ENCODE data around the gene TMEM204.

Gene TMEM204

DNA sequence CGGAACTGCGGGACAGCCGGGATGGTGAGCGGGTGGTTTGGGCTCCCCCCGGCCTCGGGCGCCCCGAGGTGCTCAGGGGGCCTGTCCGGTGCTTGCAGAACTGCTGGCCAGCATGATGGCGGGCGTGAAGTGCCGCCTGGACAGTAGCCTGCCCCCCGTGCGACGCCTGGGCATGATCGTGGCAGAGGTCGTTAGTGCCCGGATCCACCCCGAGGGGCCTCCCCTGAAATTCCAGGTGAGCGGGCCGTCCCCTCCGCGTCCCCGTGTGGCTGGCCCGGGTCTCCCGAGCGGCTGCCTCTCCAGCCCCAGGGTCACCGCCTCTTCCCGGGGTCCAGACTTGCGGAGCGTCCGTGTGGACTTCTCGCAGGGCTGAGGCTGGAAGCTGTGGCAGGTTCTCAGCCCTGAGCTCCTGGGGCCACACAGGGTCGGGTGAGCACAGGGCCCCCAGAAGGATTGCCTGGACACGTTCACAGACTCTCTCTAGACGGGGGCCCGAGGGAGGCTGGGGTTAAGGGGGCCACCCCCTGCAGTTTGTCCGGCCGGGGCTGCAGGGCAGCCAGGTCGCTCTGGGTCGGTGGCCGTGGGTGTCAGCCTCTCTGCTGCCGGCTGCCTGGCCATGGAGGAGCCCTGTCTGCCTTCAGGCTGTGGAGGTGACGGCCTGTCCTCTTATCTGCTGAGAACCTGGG is 32.9 kb upstream of the TMEM204 start:
- no peak for DNase-seq

DNA sequence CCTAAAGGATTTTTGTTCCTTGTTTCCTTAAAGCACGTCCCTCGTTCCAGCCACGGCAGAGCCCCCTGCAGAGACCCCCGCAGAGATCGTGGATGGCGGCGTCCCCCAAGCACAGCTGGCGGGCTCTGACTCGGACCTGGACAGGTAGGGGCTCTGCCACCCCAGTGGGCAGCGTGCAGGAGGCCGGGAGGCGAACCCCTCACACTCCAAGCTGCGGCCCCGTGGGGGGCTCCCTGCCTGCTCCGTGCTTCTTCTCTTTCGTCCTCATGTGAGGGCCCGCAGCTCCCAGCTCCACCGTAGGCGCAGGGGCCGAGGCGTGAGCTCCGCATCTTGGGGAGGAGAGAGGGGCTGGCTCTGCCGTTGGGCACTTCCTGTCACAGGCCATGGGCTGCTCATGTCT is 31.8 kb upstream of the TMEM204 start:
- no peak for DNase-seq

DNA sequence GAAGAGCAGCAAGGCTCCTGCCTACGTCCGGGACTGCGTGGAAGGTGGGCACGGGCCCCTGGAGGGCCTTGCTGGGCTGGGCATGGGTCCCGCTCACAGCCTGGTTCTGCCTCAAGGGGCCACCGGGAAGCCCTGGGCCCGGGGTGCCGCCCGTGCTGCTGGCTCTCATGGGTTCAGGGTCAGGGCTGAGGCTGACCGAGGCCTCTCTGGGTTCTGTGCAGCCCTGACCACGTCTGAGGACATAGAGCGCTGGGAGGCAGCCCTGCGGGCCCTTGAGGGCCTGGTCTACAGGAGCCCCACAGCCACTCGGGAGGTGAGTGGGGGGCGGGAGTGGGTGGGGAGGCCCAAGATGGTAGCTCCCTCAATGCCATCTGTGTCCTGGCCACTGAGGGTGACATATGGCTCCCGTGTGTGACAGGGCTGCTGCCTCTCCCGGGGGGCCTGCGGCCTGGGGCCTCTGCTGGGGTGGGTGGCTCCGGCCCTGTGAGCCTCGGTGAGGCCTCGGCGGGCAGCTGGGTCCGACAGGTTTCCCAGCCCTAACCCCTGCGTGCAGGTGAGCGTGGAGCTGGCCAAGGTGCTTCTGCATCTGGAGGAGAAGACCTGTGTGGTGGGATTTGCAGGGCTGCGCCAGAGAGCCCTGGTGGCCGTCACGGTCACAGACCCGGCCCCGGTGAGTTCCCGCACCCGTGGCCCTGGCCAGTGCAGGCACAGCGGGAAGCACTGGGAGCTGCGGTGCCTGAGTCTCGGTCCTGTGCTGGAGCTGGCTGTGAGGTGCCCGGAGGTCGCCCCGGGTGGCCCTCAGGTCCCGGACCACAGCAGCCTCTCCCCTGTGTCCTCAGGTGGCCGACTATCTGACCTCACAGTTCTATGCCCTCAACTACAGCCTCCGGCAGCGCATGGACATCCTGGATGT is 31.1 kb upstream of the TMEM204 start:
- no peak for DNase-seq

DNA sequence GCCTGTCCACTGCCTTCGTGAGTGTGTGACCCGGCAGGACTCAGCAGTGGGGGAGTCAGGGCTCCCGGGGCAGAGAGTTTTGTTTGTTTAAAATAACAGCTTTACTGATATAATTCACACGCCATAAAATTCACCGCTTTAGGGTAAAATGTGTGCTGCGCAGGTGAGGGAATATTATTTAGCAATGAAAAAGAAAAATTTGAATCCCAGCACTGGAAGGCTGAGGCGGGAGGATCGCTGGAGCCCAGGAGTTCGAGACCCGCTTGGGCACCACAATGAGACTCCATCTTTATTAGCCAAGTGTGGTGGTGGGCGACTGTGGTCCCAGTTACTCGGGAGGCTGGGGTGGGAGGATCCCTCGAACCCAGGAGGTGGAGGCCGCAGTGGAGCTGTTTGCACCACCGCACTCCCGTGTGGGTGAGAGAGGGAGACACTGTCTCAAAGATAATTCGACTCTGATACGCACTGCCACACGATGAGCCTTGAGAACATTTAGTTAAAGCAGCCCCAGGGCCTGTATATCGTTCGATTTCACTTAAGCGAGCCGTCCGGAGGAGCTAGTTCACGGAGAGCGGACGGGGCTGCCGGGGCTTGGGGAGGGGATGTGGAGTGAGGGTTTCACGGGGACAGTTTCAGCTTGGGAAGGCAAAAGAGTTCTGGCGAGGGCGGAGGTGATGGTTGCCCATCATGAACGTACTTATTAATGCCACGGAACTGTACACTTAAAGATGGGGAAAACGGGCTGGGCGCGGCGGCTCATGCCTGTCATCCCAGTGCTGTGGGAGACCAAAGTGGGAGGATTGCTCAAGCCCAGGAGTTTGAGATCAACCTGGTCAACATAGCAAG is 30.1 kb upstream of the TMEM204 start:
- DNase-seq = no peak

DNA sequence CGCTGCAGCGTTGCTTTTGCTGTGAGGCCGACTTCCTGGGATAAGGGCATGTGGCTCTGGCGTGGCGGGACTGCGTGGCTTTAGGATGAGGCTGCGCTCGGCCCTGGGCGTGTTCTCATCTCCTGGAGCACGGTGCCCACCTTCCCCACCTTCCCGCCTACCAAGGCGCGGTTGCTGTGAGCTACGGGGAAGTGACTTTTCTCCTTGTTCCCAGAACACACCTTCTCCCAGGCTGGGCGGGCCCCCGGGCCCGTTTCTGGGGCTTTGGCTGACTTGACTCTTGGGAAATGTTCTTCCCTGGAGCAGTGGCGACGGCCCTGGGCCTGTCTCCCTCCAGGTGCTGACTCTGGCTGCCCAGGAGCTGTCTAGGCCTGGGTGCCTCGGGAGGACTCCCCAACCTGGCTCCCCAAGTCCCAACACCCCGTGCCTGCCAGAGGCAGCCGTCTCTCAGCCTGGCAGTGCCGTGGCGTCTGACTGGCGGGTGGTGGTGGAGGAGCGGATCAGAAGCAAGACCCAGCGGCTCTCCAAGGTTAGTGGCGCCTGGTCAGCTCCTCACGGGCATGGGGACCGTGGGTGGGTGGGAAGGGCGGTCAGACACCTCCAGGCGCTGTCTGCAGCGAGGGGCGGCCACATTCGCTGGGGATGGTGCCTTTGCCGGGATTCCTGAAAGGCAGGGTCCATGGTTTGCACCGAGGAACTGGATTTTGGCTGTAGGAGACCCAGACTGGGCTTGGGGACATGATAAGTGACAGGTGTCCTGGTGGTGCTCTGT is 28.2 kb upstream of the TMEM204 start:
- no peak for DNase-seq

DNA sequence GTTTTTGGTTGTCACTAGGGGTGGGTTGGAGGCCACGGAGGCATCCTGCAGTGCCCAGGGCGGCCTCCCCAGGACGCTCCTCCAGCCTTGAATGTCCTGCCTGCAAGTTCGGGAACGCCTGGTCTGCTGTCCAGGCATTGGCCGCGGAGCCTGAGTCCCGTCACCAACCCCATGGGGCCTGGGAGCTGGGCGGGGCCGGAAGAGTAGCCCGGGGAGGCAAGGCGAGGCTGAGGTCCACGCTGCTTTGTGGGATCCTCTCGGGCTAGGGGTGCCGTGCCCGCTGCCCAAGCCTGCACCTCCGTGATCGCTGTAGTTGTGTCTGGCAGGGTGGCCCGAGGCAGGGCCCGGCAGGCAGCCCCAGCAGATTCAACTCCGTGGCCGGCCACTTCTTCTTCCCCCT is 27.6 kb upstream of the TMEM204 start:
- no peak for DNase-seq

DNA sequence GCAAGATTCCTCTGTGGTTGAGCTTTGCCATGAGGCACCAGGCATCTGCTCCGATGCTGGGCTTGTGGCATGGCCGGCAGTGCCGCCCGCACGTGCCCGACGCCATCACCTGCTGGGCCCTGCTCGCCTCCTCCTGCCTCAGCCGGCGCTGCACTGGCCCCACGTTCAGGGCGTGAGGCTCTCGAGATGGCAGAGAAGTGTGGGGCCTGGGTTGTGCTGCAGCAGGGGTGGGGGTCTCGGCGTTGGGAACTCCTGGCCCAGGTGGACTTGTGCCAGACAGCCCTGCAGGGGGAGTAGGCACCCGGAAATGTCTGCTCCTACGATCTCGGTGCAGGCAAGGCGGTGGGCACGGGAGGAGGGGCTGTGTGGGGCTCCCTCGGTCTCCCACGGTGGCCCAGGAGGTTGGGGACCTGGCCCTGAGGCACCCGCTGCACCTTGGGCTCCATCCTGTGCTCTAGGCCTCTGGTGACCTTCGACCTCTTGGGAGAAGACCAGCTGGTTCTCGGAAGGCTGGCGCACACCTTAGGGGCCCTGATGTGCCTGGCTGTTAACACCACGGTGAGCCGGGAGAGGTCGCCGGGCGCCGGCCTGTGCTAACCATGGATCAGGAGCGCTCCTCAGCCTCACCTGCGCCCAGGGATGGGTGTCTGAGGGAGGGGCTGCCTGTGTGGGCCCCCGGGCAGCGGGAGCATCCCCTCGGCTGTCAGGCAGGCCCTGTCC is 26.8 kb upstream of the TMEM204 start:
- DNase-seq = no peak

DNA sequence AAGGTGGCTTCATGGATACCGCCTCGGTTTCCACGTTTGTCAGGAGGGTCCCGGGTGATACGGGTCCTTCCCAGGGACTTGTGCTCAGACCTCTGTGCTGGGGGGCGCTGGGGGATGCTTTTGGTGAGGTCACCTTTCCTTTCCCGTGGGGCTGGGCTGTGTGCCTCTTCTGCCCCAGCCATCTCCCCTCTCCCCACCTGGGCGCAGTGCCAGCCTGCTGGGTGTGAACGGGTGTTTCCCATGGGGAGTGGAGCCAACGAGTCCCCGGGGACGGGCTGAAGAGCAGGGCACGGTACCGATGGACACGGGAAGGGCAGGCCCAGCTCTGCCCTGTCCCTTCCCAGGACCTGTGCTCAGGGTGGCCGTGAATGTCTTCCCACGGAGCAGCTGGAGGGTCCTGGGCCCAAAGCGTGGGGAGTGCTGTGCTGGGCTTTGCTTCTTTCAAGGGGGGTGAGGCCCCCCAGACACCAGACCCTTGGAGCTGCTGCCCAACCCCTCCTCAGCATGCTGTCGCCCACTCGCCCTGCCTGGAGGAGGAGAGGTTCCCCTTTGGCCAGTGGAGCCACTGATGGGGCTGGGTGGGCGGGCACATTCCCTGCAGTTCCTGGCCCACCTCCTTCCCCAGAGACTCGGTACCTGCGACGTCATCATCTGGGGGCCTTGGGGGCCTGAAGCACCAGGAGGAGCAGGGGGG is 24.8 kb upstream of the TMEM204 start:
- no peak for DNase-seq

DNA sequence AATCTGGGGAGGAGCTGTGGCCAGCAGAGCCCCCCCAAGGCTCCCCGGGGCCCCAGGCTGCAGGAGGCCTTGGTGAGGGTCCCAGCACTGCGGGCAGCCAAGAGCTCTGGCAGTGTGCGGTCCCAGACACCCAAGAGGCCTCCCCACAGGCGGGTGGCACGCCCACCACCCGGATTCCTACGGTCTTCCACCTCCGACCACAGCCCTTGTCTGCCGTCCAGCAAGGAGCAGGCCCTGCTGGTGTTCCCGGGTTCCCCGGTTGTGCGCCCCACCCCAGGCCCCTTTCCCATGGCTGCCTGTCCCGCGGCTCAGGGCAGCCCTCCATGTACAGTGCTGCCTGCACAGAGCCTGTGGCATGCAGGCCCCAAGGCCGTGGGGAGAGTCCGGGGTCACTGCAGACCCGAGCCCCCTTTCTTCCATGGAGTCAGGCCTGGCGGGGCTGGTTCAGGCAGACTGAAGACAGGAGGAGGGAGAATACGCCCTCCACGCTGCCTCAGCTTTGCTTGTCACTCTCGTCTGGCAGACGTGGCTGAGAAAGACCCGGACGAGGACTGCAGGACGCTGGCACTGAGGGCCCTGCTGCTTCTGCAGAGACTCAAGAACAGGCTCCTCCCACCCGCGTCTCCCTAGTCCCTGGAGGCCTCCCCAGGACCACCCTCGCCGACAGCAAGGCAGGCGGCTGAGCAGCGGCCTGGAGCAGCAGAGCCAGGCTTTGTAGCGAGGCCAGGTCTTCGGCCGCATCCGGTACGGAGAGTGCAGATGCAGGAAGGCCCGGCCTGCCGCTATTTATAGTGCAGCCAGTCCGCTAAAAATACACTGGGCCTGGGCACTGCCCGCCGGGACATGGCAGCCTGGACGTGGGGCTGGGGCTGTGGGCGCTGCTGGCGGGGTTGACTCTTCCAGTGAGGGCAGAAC is 23.9 kb upstream of the TMEM204 start:
- no peak for DNase-seq

DNA sequence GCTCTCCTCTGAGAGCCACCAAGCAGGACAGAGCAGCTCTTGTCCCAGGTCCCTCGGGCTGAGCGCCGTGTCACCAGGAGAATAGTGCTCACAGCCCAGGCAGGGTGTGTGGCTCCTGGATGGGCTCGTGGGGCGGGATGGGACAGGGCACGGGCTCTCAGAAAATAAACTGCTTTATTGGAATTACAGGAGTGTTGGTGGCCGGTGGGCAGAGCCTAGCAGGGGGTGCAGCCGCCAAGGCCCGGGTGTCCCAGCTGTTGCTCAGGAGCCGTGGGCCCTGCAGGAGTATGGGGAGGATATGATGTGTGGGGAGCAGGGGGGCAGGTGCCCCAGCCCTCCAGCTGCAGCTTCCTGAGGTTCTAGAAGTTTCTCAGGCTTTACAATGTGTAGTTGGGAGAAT is 23.2 kb upstream of the TMEM204 start:
- DNase-seq = no peak

DNA sequence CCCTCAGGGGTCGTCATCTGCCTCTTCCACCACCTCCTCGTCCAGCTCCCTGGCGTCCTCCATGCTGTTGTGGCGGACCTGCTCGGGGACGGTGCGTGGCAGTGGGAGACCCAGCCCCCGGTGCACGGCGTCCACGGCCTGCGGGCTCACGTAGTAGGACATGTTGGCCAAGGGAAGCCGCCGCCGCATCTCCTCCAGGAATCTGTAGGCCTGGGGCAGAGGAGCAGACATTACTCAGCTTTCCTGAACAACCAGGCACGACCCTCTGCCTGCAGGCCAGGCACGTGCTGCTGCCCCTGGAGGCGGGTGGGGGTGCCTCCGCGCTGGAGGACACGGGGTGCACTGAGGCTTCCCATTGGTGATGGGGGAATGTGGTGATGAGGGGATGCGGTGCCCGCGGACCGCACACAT is 22.5 kb upstream of the TMEM204 start:
- DNase-seq = no peak

DNA sequence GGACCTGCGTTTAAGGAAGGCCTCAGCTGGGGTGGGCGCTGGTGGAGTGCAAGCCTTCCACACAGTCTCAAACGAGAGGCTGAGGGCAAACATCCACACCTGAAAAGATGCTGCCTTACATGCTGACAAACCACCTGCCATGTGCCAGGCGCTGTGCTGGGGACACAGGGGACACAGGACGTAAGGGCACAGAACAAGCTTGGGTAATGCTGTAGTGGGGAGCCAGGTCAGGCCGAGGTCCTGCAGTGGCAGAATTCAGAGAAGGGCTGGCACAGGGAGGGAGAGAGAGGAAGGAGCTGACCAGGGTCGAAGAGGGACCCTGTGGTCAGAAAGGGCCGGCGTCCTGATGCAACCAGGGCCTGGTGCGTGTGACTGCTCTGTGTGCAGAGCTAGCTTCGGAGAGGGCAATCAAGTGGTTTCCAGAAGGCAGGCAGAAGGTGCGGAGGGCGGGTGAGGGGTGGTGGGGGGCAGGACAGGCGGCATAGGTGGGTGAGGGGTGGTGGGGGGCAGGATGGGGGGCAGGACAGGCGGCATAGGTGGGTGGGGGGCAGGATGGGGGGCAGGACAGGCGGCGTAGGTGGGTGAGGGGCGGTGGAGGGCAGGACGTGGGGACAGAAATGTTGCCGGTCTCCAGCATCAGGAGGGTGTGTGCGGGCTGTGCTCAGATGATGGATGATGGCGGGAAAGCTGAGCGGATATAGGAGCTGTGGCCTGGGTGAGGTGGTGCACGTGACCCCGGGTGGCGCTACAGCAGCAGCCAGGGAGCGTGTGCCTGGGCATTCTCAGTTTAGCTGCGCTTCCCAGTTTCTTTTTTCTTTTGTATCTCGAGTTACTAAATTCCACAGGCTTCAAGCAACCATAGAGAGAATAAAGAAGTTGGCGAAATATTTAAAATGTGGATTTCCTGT is 21.6 kb upstream of the TMEM204 start:
- no peak for DNase-seq

DNA sequence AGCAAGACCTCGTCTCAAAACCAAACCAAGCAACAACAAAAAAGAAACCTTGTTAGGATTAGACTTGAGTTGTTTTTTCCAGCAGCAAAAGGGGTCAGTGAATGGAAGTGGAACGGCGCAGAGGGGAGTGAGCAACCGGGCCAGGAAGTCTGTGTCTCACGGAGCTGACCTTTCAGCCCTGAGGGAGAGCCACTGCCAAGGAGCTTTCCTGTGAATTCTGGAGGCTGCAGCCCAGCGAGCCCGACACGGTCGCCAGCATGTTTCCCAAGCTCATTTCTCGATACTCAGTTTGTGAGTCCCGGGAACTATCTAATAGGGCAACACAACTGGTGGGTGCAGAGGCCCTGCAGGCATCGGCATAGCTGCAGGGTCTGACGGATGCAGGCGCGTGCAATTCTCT is 20.7 kb upstream of the TMEM204 start:
- DNase-seq = no peak

DNA sequence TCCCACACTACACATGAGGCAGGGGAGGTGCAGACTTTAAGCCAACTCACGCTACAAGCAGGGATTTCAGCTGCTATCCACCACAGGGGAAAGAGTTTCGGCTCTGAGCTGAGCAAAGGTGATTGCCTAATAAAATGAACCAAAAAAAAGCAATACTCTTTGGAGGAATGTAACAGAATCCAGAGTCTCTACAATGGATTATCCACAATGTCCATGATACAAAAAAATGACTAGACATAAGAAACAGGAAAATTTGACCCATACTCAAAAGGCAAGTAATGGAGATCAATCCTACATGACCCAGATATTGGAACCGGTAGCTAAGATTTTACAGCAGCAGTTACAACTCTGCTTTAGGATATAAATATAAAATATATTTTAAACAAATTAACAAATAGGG is 19.0 kb upstream of the TMEM204 start:
- DNase-seq = no peak

DNA sequence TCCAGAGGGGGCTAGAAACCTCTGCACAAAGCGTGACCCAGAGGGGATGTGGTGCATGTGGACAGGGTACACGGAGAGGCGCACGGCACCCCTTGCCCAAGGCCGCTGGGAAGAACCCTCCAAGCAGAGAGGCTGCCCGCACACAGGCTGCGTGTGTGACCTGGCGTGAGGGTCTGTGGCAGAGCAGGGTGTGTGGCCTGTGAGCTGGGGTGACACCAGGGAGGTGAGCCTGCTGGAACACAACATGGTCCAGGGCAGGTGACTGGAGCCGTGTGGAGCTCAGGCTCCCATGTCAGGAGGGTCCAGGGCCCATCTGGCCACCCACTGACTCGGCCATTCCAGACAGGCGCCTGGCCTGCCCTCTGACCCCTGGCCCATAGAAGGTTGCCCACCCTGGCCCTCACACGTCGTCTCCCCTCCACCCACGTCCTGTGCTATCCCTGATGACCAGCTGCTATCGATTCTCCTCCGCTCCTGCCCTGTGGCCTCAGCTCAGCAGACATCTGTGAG is 14.8 kb upstream of the TMEM204 start:
- DNase-seq = no peak

DNA sequence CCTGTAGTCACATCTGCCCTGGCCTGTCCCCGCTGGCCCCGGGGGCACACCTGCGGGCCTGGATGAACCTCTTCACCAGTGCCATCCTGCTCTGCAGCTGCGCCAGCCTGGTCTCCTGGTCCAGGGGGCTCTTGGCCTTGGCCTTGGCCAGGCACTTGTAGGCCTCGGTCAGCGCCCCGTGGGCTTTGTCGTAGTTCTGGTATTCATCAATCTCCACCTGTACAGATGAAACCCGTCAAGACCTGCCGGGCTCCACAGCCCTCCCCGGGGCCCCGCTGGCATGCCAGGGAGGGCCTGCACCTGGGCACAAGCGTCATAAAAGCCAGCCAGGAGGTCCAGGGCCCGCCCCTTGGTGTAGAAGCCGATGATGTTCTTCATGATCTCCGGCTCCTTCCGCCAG is 13.6 kb upstream of the TMEM204 start:
- no peak for DNase-seq

DNA sequence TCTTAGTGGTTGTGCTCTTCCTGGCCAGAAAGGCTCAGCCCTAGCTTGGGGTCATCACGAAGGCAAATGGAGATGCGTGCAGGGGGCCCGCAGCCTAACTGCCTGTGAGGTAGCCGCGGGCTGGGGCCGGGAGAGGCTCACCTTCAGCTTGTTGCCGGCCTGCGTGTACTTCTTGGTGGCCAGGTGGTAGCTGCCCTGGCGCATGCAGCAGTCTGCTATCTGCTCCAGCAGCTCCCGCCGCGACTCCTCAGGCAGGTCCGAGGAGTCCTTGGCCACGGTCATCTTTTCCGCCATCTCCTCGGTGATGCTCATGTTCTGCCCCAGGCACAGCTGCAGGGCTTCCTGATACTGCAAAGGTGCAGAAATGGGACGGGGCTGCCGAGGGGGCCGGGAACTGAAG is 13.0 kb upstream of the TMEM204 start:
- DNase-seq = no peak

DNA sequence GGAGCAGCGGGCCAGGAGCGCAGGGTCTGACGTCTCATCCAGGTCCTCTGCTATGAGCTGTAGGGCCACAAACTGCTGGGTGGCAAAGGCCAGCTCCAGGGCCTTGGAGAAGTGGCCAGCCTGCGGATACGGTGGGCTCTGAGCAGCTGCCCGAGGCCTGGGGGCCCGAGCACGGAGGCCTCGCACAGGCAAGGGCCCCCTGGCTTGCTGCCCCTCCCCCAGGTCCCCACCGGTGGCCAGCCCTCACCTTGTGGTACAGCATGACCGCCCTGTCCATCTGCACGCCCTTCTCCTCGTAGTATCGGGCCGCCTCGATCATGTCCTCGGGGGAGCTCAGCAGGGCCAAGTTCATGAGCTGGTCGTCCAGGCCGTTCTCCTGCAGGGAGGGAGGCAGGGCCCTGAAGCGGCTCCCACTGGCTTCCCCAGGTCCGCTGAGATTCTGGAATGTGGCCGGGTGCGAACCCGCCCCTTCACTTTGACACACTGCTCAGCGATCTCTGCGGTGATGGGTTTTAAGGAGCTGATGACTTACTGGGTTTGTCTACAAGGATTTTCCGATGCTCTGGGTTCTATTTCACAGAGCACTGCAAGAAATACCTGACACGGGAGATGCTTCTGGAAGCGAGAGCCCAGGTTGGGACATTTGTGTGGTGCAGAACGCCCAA is 9.8 kb upstream of the TMEM204 start:
- DNase-seq = no peak

Data from KG1 (cell line).